ENCODE measurements around the gene COMMD7. TPM values are rescaled to one million over a fixed set of nuclear protein-coding genes. Genes with fewer than 3 reads are reported as not detected.

COMMD7 gene
- total RNA-seq, 1 donor = 61.2 TPM

- Histone ChIP-seq H3K27ac (ENCODE audit: low read depth, low read length) (no peak overlapping the region), H3K36me3 (ENCODE audit: insufficient read depth, low read length) (no peaks in the 10 kb centered on the region), H3K9me3 (ENCODE audit: low read depth, low read length) (no peaks in the 10 kb centered on the region), H3K4me3 (ENCODE audit: insufficient read depth, low read length) (no peak overlapping the region), H3K27me3 (ENCODE audit: insufficient read depth, low read length) (peaks cover 3% of the 10 kb centered on the region), H3K4me1 (ENCODE audit: insufficient read depth, low read length) (no peaks in the 10 kb centered on the region), H3K4me2 (ENCODE audit: insufficient read depth, low read length) (no peak overlapping the region), H3K79me2 (ENCODE audit: insufficient read depth, low read length) (no peaks in the 10 kb centered on the region), H4K20me1 (ENCODE audit: insufficient read depth, low read length) (no peaks in the 10 kb centered on the region), H2AFZ (ENCODE audit: low read length) (no peak overlapping the region)
- peak; percentile 54 for DNase-seq (ENCODE audit: insufficient read length, low spot score, missing footprints)
- no peak for TF ChIP-seq CTCF (IDR thresholded peaks at IDR 0.05; ENCODE audit: extremely low read depth, low read depth, low read length)
Observed at GRCh38 chr20:32672982-32673851, 70.0 kb downstream of the COMMD7 start.

GRCh38 chr20:32672394-32672981, 70.8 kb downstream of the COMMD7 start:
- H3K4me1 ChIP-seq (ENCODE audit: insufficient read depth, low read length) = no peaks in the 10 kb centered on the region
- peaks cover 3% of the 10 kb centered on the region for H3K27me3 ChIP-seq (ENCODE audit: insufficient read depth, low read length)
- no peak overlapping the region for H3K27ac ChIP-seq (ENCODE audit: low read depth, low read length)
- no peak for TF ChIP-seq CTCF (IDR thresholded peaks at IDR 0.05; ENCODE audit: extremely low read depth, low read depth, low read length)
- H3K36me3 ChIP-seq (ENCODE audit: insufficient read depth, low read length) = no peaks in the 10 kb centered on the region
- H3K9me3 ChIP-seq (ENCODE audit: low read depth, low read length) = no peaks in the 10 kb centered on the region
- no peaks in the 10 kb centered on the region for H4K20me1 ChIP-seq (ENCODE audit: insufficient read depth, low read length)
- H3K79me2 ChIP-seq (ENCODE audit: insufficient read depth, low read length) = no peaks in the 10 kb centered on the region
- H2AFZ ChIP-seq (ENCODE audit: low read length) = no peak overlapping the region
- no peak overlapping the region for H3K4me3 ChIP-seq (ENCODE audit: insufficient read depth, low read length)
- H3K4me2 ChIP-seq (ENCODE audit: insufficient read depth, low read length) = no peak overlapping the region
- DNase-seq (ENCODE audit: insufficient read length, low spot score, missing footprints) = no peak

GRCh38 chr20:32670773-32671455, 72.4 kb downstream of the COMMD7 start:
- H3K36me3 ChIP-seq (ENCODE audit: insufficient read depth, low read length) = no peaks in the 10 kb centered on the region
- H3K4me3 ChIP-seq (ENCODE audit: insufficient read depth, low read length) = no peak overlapping the region
- H3K9me3 ChIP-seq (ENCODE audit: low read depth, low read length) = no peaks in the 10 kb centered on the region
- no peak overlapping the region for H2AFZ ChIP-seq (ENCODE audit: low read length)
- peaks cover 3% of the 10 kb centered on the region for H3K27me3 ChIP-seq (ENCODE audit: insufficient read depth, low read length)
- no peaks in the 10 kb centered on the region for H4K20me1 ChIP-seq (ENCODE audit: insufficient read depth, low read length)
- H3K79me2 ChIP-seq (ENCODE audit: insufficient read depth, low read length) = no peaks in the 10 kb centered on the region
- H3K4me1 ChIP-seq (ENCODE audit: insufficient read depth, low read length) = no peaks in the 10 kb centered on the region
- no peak for DNase-seq (ENCODE audit: insufficient read length, low spot score, missing footprints)
- TF ChIP-seq CTCF (IDR thresholded peaks at IDR 0.05; ENCODE audit: extremely low read depth, low read depth, low read length) = no peak
- no peak overlapping the region for H3K4me2 ChIP-seq (ENCODE audit: insufficient read depth, low read length)
- no peak overlapping the region for H3K27ac ChIP-seq (ENCODE audit: low read depth, low read length)

GRCh38 chr20:32667027-32667426, 76.2 kb downstream of the COMMD7 start:
- Histone ChIP-seq H3K4me2 (ENCODE audit: insufficient read depth, low read length) (no peak overlapping the region), H4K20me1 (ENCODE audit: insufficient read depth, low read length) (no peaks in the 10 kb centered on the region), H3K27me3 (ENCODE audit: insufficient read depth, low read length) (no peaks in the 10 kb centered on the region), H3K36me3 (ENCODE audit: insufficient read depth, low read length) (no peaks in the 10 kb centered on the region), H2AFZ (ENCODE audit: low read length) (no peak overlapping the region), H3K27ac (ENCODE audit: low read depth, low read length) (no peak overlapping the region), H3K9me3 (ENCODE audit: low read depth, low read length) (no peaks in the 10 kb centered on the region), H3K4me1 (ENCODE audit: insufficient read depth, low read length) (no peaks in the 10 kb centered on the region), H3K79me2 (ENCODE audit: insufficient read depth, low read length) (no peaks in the 10 kb centered on the region), H3K4me3 (ENCODE audit: insufficient read depth, low read length) (no peak overlapping the region)
- TF ChIP-seq CTCF (IDR thresholded peaks at IDR 0.05; ENCODE audit: extremely low read depth, low read depth, low read length) = no peak
- DNase-seq (ENCODE audit: insufficient read length, low spot score, missing footprints) = no peak
